Esophagus (tissue), 2 donors: ENCODE measurements around the gene SPPL2A. TPM values are rescaled to one million over a fixed set of nuclear protein-coding genes. Genes with fewer than 3 reads are reported as not detected.

Source experiments
- polyA plus RNA-seq, 2 donors: library from polyadenylated mRNA; stranded (reverse); fragments of 200-250 nt; gene quantifications; one replicate each; pipeline ENCODE4 v1.2.3, GENCODE V29; 2013
- donor health status: healthy with polysubstance abuse.
- donor health status: Bipolar disorder and iron deficiency.

SPPL2A gene
- polyA plus RNA-seq, 2 donors, result 12.4 to 21.7 TPM

Other genes with a start within 250 kb of the SPPL2A start
- not detected for gene USP50, start 219.0 kb downstream of the SPPL2A start, polyA plus RNA-seq
- 1 to 10 TPM; 4.9 to 6.1 TPM for gene TRPM7, start 78.9 kb downstream of the SPPL2A start, polyA plus RNA-seq
- gene AP4E1, start 143.0 kb upstream of the SPPL2A start, polyA plus RNA-seq, result 1 to 10 TPM; 2.8 to 3.8 TPM